Peyer's patch (tissue), 4 donors: Measurements from ENCODE around the gene ERLEC1. TPM values are rescaled to one million over a fixed set of nuclear protein-coding genes. Genes with fewer than 3 reads are reported as not detected.

Experiments used
- DNase-seq, 3 donors: peaks; one replicate each; pipeline ENCODE4 v3.0.0-alpha.2; 2017 to 2019
- H3K27ac ChIP-seq, 4 donors: fragments of 200-600 bp; sonication (generic); one replicate each; pipeline ENCODE4 v1.5.1; 2016 to 2019
- H3K27me3 ChIP-seq, 2 donors: fragments of 200-600 bp; sonication (generic); one replicate each; pipeline ENCODE4 v1.5.1; 2019
- H3K36me3 ChIP-seq, 3 donors: fragments of 200-600 bp; sonication (generic); one replicate each; pipeline ENCODE4 v1.5.1; 2016 to 2019
- H3K4me1 ChIP-seq, 4 donors: fragments of 200-600 bp; sonication (generic); one replicate each; pipeline ENCODE4 v1.5.1; 2016 to 2019
- H3K4me3 ChIP-seq, 4 donors: fragments of 200-600 bp; sonication (generic); 1 replicate in 3 of 4; 2 replicates in 1 of 4; pipeline ENCODE4 v1.5.1; 2016 to 2019; ENCODE audit warnings: mild to moderate bottlenecking in 1 of 4
- H3K9me3 ChIP-seq, 4 donors: fragments of 200-600 bp; sonication (generic); one replicate each; pipeline ENCODE4 v1.5.1; 2016 to 2019; ENCODE audit warnings: mild to moderate bottlenecking in 1 of 4
- POLR2A ChIP-seq, 2 donors: fragments of 450-650 bp; IDR thresholded peaks; one replicate each; pipeline ENCODE4 v1.5.1; 2017; ENCODE audit warnings: antibody characterized with exemption in 2 of 2, mild to moderate bottlenecking in 2 of 2, moderate library complexity in 2 of 2
- total RNA-seq, 4 donors: library from RNA; depleted of rRNA; stranded (reverse); fragments of >200 nt; gene quantifications; one replicate each; pipeline ENCODE4 v1.1.0, GENCODE V29; 2016
- TF ChIP-seq, protein P1 (sequence below), 6 experiments: fragments of 450-650 bp in 4 of 6; fragments of 200-600 bp in 2 of 6; sonication (generic) in 1 of 6; IDR thresholded peaks; one replicate each; pipeline ENCODE4 v1.5.1; 2017 to 2019; ENCODE audit warnings: antibody characterized with exemption in 6 of 6, mild to moderate bottlenecking in 3 of 6, moderate library complexity in 1 of 6

ERLEC1 gene
- total RNA-seq, 4 donors from 2014 or later: 28.1 to 69.3 (median 55.4) TPM

DNA sequence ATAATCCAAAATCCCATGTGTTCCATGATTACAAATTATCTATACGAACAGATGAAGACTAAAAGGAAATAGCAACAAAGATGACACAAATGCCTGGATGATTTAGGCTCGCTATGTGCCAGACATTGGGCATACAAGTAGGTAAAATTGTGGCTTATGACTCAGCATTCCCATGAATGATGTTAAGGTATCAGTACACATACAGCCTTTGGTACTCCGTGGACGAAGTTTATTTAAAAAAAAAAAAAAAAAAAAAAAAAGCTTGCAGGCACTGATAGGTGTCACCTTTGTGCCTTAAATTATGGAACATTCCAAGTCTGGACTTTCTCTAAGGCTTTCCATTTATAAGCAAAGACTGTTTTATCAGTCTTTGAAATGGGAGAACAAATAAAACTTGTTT, 16.6 kb upstream of the ERLEC1 start:
- DNase-seq: no peak
- Histone ChIP-seq H3K36me3 (no peaks in the 10 kb centered on the region), H3K9me3 (no peaks in the 10 kb centered on the region), H3K27ac (no peak overlapping the region), H3K4me3 (no peak overlapping the region), H3K4me1 (peaks cover 0 to 4% (median 0%) of the 10 kb centered on the region in 4 donors), H3K27me3 (no peaks in the 10 kb centered on the region)
- TF ChIP-seq, protein P1, sequence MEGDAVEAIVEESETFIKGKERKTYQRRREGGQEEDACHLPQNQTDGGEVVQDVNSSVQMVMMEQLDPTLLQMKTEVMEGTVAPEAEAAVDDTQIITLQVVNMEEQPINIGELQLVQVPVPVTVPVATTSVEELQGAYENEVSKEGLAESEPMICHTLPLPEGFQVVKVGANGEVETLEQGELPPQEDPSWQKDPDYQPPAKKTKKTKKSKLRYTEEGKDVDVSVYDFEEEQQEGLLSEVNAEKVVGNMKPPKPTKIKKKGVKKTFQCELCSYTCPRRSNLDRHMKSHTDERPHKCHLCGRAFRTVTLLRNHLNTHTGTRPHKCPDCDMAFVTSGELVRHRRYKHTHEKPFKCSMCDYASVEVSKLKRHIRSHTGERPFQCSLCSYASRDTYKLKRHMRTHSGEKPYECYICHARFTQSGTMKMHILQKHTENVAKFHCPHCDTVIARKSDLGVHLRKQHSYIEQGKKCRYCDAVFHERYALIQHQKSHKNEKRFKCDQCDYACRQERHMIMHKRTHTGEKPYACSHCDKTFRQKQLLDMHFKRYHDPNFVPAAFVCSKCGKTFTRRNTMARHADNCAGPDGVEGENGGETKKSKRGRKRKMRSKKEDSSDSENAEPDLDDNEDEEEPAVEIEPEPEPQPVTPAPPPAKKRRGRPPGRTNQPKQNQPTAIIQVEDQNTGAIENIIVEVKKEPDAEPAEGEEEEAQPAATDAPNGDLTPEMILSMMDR (IDR thresholded peaks at IDR 0.05): no peak
- TF ChIP-seq POLR2A (IDR thresholded peaks at IDR 0.05): no peak

DNA sequence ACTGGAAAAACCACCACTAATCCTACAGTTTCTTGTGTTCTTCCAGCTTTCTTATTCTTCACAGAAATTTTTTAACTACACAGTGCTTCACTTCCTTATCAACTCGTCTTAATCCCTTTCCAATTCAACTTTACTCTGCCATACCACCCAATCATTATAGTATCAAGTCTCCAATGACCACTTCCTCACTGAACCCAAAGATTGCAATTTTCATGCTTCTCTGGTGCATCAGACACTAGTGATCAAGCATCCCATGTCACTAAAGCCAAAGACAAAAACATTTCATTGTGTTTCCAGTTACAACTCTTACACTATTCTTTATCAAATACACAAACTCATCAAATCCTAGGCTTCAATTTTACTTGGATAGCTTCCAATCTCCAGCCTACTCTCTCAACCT, 9.7 kb upstream of the ERLEC1 start:
- peaks cover 0 to 7% (median 0%) of the 10 kb centered on the region in 3 donors for H3K36me3 ChIP-seq
- H3K27me3 ChIP-seq: no peaks in the 10 kb centered on the region
- H3K4me3 ChIP-seq: no peak overlapping the region
- H3K4me1 ChIP-seq: no peaks in the 10 kb centered on the region
- no peak for DNase-seq
- no peaks in the 10 kb centered on the region for H3K9me3 ChIP-seq
- no peak overlapping the region for H3K27ac ChIP-seq
- TF ChIP-seq, protein P1 (IDR thresholded peaks at IDR 0.05): no peak
- TF ChIP-seq POLR2A (IDR thresholded peaks at IDR 0.05): no peak

DNA sequence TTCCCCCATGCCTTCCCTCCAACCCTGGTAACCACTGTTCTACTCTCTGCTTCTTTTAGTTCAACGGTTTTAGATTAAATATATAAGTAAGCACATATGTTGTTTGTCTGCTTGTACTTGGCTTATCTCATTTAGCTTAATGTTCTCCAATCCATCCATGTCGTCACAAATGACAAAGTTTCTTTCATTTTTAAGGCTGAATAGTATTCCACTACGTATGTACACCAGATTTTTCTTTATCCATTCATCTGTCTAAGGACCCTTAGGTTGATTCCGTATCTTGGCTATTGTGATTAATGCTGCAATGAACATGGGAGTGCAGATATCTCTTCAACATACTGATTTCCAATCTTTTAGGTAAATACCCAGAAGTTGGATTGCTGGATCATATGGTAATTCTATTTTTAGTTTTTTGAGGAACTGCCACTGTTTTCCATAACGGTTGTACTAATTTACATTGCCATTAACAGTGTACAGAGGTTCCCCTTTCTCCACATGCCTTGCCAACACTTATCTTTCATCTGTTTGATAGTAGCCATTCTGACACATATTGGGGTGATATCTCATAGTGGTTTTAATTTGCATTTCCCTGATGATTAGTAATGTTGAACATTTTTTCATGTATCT, 8.2 kb upstream of the ERLEC1 start:
- peaks cover 0 to 8% (median 0%) of the 10 kb centered on the region in 3 donors for H3K36me3 ChIP-seq
- no peaks in the 10 kb centered on the region for H3K4me1 ChIP-seq
- no peak overlapping the region for H3K4me3 ChIP-seq
- DNase-seq: no peak
- H3K9me3 ChIP-seq: no peaks in the 10 kb centered on the region
- no peaks in the 10 kb centered on the region for H3K27me3 ChIP-seq
- H3K27ac ChIP-seq: no peak overlapping the region
- no peak for TF ChIP-seq POLR2A (IDR thresholded peaks at IDR 0.05)

DNA sequence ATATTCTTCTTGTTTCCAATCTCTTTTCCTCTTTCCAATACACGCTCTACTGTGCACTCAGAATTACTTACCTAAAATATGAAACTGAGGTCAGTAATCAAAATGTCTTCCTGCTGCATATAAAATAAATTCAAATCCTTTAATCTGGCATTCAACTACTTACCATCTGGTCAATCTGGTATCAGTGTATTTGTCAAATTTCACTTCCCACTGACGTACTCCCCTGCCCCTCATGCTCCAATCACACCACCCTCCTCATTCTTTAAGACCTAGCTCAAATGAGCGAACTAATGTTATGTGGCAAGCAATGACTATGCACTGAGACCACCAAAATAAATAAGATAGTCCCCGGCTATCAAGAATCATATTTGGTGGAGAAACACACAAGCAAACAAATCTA, 6.8 kb upstream of the ERLEC1 start:
- peaks cover 0 to 4% (median 2%) of the 10 kb centered on the region in 4 donors for H3K4me1 ChIP-seq
- TF ChIP-seq POLR2A (IDR thresholded peaks at IDR 0.05): no peak
- TF ChIP-seq, protein P1 (IDR thresholded peaks at IDR 0.05): no peak
- H3K9me3 ChIP-seq: no peaks in the 10 kb centered on the region
- H3K27ac ChIP-seq: no peak overlapping the region
- H3K36me3 ChIP-seq: peaks cover 0 to 8% (median 0%) of the 10 kb centered on the region in 3 donors
- no peak for DNase-seq
- H3K4me3 ChIP-seq: no peak overlapping the region
- H3K27me3 ChIP-seq: no peaks in the 10 kb centered on the region

DNA sequence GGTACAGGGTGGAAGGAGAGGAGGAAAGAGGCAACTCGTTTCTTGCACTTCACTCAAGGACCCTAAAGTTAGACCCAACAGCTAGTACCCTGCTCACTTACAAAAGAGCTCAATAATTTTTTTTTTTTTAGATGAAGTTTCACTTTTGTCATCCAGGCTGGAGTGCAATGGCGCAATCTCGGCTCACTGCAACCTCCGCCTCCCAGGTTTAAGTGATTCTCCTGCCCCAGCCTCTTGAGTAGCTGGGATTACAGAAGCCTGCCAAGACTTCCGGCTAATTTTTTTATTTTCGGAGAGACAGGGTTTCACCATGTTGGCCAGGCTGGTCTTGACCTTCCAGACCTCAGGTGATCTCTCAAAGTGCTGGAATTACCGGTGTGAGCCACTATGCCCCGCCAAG, 4.2 kb upstream of the ERLEC1 start:
- TF ChIP-seq POLR2A (IDR thresholded peaks at IDR 0.05): no peak
- TF ChIP-seq, protein P1 (IDR thresholded peaks at IDR 0.05): no peak
- H3K4me3 ChIP-seq: no peak overlapping the region
- H3K27me3 ChIP-seq: no peaks in the 10 kb centered on the region
- H3K36me3 ChIP-seq: peaks cover 0 to 8% (median 0%) of the 10 kb centered on the region in 3 donors
- no peak overlapping the region for H3K27ac ChIP-seq
- no peaks in the 10 kb centered on the region for H3K9me3 ChIP-seq
- peaks cover 0 to 14% (median 8%) of the 10 kb centered on the region in 4 donors for H3K4me1 ChIP-seq
- DNase-seq: no peak

DNA sequence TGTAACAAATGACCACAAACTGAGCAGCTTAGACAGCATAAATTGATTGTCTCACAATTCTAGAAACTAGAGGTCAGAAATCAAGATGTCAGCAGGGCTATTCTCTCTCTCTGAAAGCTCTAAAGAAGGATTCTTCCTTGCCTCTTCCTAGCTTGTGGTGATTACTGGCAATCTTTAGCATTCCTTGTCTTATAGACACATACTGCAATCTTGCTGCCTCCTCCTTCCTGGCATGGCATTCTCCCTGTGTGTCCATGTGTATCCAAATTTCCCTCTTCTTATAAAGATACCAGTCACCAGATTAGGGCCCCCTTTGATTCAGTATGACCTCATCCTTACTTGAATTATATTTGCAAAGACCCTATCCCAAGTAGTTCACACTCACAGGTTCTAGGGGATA, 2.4 kb upstream of the ERLEC1 start:
- peaks cover 3 to 27% (median 11%) of the 10 kb centered on the region in 4 donors for H3K4me1 ChIP-seq

More for the DNA sequence above, 2.4 kb upstream of the ERLEC1 start:
- Histone ChIP-seq H3K27me3 (no peaks in the 10 kb centered on the region), H3K9me3 (no peaks in the 10 kb centered on the region), H3K4me3 (no peak overlapping the region), H3K36me3 (peaks cover 0 to 8% (median 0%) of the 10 kb centered on the region in 3 donors), H3K27ac (no peak overlapping the region)
- no peak for DNase-seq
- TF ChIP-seq, protein P1 (IDR thresholded peaks at IDR 0.05): no peak
- TF ChIP-seq POLR2A (IDR thresholded peaks at IDR 0.05): no peak
